Kidney glomerular epithelial cell (primary cell): Measurements from ENCODE around the gene LIPG.

Experiments used
- DNase-seq: peaks from one replicate; lab custom pipeline; 2025; lab: John Stamatoyannopoulos, UW

Gene LIPG

DNA sequence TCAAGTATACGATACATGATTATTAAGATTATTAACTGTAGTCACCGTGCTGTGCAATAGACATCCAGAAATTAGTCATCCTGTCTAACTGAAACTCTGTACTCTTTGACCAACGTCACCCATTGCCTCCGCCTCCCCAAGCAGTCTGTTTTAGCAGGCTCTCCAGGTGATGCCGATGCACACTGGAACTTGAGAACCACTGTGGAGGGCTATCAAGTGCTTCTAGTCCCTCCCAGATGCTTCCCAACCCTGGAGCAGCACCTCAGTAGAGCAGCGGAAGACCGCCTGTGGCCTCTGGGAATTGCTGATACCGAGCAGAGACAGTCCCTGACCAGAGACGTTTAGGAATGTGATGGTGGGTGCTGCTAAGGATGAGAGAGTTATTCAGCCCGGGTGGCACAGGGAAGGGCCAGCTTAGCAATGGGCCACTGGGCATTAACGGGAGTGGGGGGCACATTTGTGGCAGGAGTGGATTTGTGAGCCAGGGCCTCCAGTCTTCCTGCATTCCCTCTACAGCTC lies 50.7 kb downstream of the LIPG start:
- DNase-seq = peak; percentile 25

DNA sequence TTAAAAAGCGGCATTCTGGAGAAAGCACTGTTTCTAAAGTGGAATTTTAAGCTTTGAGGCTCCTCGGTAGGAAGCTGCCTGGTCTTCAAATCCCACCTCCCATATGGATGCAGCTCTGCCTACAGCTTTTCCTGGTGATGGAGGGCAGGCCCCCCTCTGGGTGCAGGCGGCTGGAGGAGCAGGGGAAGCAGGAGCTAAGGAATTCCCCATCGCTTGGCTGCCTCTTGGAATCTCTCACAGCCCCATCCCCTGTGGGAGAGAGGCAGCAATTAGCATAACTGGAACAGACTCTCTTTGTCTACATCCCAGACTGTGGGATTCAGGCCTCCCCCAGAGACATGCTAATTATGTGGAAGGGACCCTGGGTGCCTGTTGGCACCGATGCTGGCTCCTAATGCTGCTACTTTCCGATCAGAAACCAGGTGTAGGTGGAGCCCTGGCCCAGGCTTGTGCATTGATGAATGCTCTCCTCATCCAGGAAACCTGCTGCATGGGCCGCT lies 51.3 kb downstream of the LIPG start:
- peak; percentile 93 for DNase-seq

DNA sequence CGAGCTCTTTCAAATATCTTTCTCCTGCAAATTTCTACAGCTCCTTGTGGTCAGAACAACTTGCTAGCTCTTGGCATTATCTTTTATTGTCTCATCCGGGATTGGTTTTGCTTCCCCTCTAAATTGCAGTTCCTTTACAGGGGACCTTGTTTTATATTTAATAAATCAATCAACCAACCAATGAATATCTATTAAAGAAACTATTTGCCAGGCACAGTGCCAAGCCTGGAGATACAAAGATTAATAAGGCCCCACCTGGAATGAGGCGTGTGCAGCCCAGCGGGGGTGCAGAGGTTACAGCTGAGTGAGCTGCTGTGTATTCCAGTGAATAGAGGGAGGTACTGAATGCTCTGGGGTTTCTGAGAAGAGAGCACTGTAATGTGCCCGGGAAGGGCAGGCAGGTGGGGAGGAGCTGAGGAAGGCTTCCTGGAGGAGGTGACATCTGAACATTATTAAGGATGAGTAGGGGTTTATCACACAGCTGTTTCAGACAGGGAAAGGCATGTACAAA lies 51.8 kb downstream of the LIPG start:
- DNase-seq = peak; percentile 71

DNA sequence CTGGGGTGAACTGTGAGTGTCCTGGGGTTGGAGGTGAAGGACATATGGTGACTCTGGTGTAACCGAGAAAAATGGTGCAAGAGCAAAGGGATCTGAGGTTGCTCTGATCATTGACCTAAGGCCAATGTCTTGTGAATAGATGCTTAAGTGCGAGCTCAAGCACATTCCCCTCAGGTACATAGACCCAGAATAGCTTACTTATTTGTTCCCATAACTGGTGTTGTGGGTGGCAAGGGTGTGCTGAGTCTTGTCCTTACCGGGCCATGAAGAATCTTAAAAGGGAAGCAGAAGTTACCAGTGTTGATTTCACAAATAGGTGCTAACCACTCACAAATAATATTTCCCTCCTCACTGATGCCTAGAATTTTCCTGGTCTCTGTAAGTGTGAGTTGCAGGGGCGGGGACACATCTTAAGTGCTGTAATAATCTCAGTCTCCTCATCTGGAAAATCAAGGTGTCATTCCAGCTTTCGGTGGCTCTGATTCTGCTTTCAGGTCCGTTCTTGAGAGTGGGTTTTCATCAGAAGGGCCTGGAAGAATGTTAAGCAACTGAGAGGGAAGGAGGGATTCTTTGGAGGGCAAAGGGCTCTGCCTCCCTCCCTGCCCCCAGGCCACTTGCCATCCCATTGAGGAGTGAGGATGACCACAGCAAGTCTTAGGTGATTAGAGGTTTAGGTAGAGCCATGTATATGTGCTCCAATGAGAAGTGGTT lies 54.9 kb downstream of the LIPG start:
- DNase-seq = no peak

DNA sequence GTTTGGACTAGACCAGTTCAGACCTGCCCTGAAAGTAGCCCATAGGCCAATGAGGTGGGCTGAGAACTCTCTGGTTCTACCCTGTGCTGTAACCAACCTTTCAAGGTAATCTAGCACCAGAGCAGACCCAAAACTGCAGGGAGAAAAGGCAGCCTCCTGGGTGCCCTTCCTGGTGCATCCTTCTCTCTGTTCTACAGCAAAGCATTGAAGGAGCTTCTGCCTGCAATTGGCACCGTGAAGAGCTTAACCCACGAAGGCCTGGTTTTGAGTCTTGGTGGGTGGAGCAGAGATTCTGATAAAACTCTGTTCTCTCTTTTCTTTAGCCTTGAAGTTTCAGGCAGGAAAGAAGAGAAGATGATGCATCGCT lies 55.5 kb downstream of the LIPG start:
- no peak for DNase-seq

DNA sequence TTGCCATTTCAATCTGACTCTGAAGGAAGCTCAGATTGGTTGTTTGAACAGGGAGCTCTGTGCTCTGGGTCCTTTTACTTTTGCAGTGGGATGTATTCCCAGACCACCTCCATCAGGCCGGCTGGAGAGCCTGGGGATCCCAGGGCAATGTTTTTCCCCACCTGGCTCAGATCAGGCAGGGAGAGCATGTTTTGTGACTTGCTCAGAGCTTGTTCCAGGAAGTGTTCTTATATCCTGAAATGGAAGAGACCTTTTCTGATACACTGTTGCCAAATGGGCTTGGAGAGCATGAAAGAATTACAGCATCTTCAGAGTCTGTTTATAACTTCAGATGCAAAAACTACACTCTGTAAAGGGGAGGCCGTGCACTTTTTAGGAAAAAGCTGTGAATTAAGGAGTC lies 56.0 kb downstream of the LIPG start:
- DNase-seq = no peak

DNA sequence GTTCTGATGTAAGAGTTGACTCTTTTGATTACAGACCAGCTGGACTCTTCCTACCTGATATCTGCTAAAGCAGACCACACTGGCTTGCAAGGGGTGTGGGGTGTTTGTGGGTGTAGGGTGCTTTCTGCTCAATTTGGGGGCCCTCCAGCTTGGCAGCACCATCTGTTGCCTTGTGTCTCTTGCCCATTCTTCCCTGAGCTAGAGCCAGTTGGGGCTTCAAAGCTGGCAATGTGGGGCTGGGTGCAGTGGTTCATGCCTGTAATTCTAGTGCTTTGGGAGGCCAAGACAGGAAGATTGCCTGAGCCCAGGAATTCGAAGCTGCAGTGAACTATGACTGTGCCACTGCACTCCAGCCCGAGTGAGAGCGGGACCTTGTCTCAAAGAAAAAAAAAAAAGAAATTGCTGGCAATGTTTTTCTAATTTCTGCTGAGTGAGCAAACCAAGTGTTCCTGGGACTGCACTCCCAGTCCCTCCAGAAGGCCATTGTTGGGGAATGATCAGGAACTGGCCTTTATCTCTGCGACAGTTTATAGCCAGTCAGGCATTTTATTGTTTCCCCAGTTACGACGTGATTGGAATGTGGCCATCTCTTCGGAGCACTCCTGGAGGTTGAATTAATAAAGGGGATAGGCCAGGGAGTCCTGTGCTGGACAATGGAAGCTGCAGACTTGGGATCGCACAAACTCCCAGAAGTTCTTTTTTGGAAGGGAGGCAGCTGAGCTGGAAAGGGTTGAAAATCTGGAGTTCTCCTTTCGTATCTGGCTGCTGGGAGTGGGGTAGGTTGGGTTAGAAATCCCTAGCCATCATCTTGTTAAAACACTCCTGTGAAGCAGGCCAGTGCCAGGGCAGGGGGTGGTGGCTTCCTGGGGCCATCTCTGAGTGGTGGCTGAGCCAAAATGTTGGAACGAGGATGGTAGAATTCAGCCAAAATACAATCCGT lies 57.2 kb downstream of the LIPG start:
- peak; percentile 45 for DNase-seq

DNA sequence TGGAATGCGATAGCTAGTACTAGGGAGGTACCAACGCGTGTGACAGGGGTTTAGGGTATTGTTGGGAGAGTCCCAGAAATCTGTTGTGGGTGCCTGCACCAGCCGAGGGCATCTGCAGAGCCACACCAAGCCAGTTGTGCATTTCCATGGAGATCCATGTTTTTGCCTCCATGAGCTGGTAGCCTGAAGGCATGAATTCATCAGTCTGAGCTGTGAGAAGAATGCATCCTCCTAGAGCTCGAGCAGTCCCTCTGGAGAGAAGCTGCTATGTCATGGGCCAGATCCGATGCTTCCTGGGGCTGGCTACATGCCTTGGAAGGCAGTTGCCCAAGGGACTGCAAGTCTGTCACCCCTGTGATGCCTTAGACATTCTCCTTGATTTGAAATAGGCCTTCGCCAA lies 57.9 kb downstream of the LIPG start:
- DNase-seq = no peak

DNA sequence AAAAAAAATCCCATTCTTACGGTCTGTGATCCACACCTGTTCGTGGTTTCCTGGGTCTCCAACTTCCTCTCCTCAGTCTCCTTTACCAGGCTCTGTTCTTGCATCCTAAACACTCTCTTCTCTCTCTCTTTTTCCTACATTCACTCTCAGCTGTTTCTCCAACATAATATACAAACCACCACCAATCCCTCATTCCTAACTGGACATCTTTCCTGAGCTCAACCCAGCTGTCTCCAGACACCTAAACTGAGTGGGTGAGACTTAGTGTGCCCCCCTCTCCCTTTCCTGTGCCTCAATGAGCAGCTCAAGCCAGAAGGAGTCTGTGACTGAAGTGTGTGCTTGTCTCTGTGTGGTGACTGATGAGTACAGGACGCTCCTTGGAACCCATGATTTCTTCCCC lies 59.4 kb downstream of the LIPG start:
- no peak for DNase-seq

DNA sequence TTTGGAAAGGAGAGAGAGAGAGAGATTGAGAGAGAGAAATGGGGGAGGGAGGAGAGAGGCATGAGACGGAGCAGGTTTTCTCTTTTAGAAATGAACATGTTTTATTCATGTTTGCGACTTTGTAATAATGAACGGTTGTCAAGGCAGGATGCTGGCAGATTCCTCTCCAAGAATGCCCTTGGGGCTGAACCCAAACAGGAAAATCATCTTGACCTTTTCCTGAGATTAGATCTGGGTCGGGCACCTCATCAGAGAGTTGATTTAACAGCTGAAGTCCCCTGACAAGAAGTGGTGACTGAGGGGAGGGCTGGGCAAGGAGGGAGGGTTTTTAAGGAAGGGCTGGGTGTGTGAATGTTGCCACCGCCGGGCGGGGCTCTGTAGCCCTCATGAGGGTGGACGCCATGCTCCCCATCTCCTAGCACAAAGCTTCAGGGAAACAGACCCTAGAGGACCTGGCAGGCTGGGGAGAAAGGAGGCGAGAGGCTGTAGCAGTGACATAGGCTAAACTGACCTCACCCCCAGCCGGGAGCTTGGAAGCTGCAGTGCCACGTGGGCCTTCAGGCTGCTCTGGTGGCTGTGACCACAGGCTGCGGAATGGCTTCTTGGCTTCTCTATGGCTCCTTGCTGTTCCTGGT lies 60.0 kb downstream of the LIPG start:
- DNase-seq = no peak

DNA sequence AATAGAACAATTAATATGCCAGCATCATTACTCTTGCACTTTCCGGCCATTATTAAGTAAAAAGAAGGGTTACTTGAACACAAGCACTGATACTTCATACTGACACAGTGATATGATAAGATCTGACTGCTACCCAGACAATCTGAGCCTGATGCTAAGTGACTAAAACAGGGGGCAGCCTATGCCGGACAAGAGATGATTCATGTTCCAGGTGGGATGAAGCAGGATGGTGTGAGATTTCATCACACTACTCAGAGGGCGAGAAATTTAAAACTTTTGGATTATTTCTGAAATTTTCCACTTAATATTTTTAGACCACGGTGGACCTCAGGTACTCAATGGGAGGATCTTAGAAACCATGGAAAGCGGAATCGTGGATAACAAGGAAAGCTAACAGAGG lies 61.7 kb downstream of the LIPG start:
- DNase-seq = no peak

DNA sequence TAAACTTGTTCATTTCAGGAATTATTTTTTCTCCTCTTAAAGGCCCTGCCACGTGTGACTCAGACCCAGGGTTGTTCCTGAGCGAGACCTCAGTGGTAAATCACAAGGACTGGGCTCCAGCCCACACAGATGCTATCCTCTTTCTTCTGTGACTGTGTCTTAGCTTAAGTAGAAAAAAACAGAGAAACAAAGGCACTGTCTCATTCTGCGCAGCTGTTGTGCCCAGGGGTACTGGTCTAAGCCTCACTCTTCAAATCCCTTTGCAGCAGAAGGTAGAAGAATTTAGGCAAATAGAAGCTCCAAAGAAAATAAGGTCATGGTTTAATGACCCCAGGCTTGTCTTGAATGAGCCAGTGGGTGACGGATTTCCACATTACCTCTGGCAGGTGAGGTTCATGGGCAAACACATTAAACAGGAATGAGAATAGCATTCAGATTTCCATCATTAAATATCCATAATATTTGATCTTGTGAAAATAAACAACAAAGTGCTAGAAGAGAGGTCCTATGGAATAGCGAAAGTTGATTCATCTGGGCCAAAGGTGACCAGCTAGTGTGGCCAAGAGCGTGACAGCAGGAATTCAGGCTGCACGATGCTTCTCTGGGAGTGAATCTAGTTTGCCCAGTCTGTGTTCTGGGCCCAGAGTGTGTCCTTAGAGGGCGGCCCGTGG lies 63.3 kb downstream of the LIPG start:
- peak; percentile 35 for DNase-seq

DNA sequence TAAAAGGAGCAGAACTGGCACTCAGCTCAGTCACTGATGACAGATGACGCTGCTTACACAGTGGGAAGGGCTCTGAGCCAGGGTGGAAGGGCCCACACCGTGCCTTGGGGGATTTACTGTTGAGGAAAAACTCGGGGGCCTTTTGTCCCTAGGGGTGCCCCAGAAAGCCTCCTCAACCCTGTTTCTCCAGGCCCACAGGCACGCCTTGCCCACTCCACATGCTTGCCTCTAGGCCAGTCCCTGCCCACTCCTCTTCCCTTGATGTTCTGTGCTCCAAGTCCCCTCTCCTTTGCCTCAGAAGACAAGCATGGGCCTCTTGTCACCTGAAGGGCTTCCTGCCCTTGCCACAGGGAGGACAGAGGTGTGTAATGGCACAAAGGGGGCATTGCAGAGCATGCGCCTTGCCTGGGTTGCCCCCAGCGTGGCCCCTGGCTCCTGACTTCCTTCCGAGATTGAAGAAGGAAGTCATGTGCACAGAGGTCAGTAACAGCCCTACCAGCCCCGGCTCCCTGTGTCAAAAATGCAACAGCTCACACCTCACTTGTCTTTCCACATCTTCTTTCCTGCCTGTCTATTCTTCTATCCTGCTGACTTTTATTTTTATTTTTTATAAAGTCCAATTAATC lies 65.1 kb downstream of the LIPG start:
- DNase-seq = no peak

DNA sequence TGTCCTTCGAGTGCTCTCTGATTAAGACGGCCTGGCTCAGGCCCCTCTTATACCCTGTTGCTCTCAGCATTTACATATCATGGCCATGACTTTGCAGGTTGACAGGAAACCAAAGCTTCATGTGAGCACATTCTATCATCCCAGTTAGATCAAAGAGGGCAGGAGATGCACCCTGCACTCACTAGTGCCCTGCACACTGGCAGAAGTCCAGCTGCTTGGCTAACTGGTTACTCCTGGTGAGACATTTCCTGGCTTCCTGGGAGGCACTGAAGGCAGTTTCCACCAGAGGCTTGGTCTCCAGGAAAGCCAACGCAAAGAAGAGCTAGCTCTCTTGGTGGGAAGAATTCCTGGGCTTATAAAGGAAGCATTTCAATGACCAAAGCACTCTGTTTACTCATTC lies 66.3 kb downstream of the LIPG start:
- no peak for DNase-seq

DNA sequence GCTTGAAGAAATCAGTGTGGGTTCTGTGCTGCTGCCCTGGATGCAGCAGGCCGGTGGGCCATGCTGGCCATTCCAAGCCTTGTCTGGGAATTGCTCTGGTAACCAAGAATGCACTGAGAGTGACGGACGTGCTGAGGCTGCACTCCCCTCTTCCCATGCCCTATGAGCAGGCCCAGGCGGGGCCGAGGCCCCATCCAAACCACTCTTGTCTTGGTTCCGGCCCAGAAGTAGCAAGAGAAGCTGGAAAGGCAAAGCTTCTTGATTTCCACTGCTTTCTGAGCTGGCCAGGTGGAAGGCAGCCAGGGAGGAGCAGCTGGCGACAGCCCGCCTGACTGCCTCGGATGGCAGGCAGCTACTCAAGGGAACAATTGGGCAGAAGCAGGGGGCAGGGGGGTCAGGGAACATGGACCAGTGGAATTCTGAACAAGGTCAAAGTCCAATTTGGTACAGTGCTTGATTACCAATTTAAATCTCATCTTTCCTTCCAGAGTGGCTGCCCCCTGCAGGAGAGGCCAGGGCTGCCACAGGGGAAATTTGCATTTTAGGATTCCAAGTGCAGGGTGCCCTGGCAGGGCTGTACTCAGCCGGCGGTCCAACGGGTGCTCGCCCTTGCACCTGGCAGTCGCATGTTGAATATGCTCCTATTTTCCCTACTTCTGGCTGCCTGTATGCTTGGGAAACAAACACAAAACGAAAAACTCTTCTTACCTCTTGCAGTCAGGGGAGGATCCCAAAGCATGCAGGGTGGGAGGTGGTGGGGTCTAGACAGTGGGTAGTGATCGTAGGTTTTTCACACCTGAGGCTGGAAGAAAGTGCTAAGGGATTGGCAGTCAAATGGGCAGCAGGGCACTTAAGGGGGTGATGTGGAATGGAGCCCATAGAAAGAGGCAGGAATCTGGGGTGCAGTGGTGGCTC lies 67.3 kb downstream of the LIPG start:
- no peak for DNase-seq

DNA sequence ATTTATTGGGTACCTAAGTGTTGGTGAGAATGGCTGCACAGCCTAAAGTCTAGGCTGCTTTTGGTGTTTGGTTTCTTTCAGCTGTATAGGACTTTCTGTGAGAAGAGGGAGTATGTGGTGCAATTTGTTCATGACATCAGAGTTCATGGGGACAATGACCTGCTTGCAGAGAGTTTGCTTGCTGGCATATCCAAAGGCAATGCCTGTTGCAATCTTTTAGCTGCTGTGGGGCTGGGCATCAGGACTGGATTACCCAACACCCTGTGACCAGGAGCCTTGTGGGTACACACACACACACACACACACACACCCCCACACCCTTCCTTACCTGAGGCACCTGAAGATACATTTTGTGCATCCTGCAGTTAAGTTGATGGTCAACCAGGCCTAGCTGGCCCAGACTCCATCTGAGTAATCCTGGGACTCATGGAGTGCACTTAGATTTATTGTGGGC lies 68.4 kb downstream of the LIPG start:
- no peak for DNase-seq

DNA sequence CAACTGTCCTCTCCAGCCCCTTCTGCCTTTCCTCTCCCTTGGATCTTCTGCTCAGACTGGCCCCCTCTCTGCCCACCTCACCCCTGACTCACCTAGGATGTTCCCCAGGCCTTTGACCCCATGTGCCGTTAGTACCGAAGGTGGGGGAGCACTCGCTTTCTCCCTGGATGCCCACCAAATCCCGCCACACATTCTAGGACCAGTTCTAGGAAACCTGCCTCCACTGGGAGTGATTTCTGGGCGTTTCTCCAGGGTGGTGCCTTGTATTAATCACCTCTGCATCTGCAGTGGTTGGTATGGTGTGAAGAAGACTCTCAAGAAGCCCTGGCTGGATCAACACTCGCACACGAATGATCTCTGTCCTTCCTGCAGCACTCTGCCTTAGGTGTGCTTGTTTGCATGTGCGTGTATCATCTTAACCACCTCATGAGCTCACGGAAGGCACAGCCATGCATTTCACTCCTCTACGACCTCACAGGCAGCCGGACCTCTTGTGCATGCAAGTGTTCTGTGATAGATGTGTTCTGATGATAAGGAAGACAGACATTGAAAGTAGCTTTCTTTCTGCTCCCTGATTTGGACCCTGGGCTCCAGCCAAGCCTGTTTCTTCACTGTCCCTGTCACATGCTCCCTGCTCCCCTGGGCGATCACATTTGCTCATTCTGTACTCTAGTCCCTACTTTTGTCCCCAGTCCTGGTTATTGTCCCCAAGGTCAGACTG lies 69.4 kb downstream of the LIPG start:
- no peak for DNase-seq

DNA sequence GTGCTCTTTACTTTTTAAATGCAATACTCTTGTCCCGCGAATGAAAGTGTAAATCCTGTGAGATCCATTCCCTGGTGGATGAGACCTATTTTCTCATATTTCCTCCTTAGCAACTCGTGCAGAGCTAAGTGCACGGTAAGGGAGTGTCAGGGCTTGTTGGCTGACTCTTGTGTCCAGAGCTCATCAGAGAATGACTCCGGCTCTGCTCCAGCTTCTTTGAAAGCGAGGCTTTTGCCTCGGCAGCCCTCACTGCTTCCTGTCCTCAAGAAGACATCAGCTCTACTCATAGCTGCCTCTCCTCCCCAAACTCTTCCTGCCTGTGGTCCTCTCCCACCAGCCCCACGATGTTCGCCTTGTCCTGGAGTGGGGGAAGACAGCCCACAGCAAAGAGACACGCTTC lies 70.7 kb downstream of the LIPG start:
- DNase-seq = no peak

DNA sequence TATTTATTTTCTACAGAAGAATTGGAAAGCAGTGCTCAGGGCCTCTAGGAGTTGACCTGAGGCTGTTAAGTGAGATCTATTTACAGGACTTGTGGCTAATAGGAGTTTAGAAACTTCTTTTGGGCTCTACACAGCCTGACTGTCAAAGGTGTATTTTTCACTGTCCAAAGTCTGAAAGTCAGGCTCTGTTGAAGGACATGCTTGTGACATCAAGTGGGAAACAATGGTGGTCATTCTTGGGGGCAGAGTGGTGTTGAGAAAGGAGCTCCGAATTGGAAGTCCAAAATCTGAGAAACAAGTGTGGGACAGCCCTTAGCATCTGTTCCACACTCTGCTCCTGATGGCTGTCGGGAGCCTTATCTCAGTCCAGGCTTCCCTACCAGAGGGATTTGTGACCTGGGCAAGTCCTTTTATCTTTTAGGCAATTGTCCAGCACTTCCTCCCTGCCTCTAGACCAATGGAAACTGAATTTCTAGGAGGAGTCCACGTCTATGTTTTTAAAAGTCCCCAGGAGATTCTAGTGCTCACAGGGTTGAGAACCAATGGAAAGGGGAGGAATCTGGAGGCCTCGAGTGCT lies 76.4 kb downstream of the LIPG start:
- no peak for DNase-seq
